Neural cell (in vitro differentiated cells): Measurements from ENCODE around the gene TSHR. TPM values are rescaled to one million over a fixed set of nuclear protein-coding genes. Genes with fewer than 3 reads are reported as not detected.

Experiments
- H2AFZ ChIP-seq: fragments of 200-600, 300-800 bp; sonication (generic), shearing (Covaris generic); 2 replicates; pipeline ENCODE4 v1.6.0; 2014; ENCODE audit warnings: low read depth, mild to moderate bottlenecking, antibody characterized with exemption, low read length, moderate library complexity
- H3F3A ChIP-seq: fragments of 200-600 bp; shearing (Covaris generic); 2 replicates; pipeline ENCODE4 v1.6.1; 2016; ENCODE audit warnings: mild to moderate bottlenecking, moderate library complexity, mixed read lengths, antibody characterized with exemption, low read length; ENCODE audit not compliant: insufficient read depth, poor library complexity, severe bottlenecking
- H3K27ac ChIP-seq: fragments of 200-600, 300-800 bp; sonication (generic), shearing (Covaris generic); 2 replicates; pipeline ENCODE4 v1.5.1; 2014; ENCODE audit warnings: mild to moderate bottlenecking, low read length, moderate library complexity
- H3K27me3 ChIP-seq: fragments of 300-800, 200-600 bp; sonication (generic), shearing (Covaris generic); 2 replicates; pipeline ENCODE4 v1.6.0; 2014; ENCODE audit warnings: mild to moderate bottlenecking, low read depth, low read length, moderate library complexity; ENCODE audit not compliant: insufficient read depth
- H3K36me3 ChIP-seq: fragments of 300-800, 200-600 bp; sonication (generic), shearing (Covaris generic); 2 replicates; pipeline ENCODE4 v1.5.1; 2014; ENCODE audit warnings: mild to moderate bottlenecking, antibody characterized with exemption, low read length, moderate library complexity; ENCODE audit not compliant: insufficient read depth
- H3K4me2 ChIP-seq: fragments of 300-800, 200-600 bp; sonication (generic), shearing (Covaris generic); 2 replicates; pipeline ENCODE4 v1.6.0; 2014; ENCODE audit warnings: mild to moderate bottlenecking, low read length
- H3K4me3 ChIP-seq: fragments of 300-800, 200-600 bp; sonication (generic), shearing (Covaris generic); 2 replicates; pipeline ENCODE4 v1.5.1; 2014; ENCODE audit warnings: mild to moderate bottlenecking, low read length, moderate library complexity
- H3K79me2 ChIP-seq: fragments of 200-600 bp; shearing (Covaris generic); replicated peaks from 2 replicates; pipeline ENCODE4 v1.6.0; 2014; ENCODE audit warnings: mild to moderate bottlenecking, low read length, moderate library complexity; ENCODE audit not compliant: insufficient read depth
- H3K9ac ChIP-seq: fragments of 300-800, 200-600 bp; sonication (generic), shearing (Covaris generic); 2 replicates; pipeline ENCODE4 v1.6.1; 2016; ENCODE audit warnings: mild to moderate bottlenecking, low read length, mixed read lengths
- H3K9me2 ChIP-seq: fragments of 200-600 bp; shearing (Covaris generic); 2 replicates; pipeline ENCODE4 v1.6.1; 2016; ENCODE audit warnings: mild to moderate bottlenecking, low read length, mixed read lengths; ENCODE audit not compliant: insufficient read depth
- H3K9me3 ChIP-seq: fragments of 200-600, 300-800 bp; sonication (generic), shearing (Covaris generic); 2 replicates; pipeline ENCODE4 v1.6.1; 2016; ENCODE audit warnings: mild to moderate bottlenecking, mixed run types, low read length, moderate library complexity, mixed read lengths
- H4K20me1 ChIP-seq: fragments of 200-600 bp; shearing (Covaris generic); 2 replicates; pipeline ENCODE4 v1.6.1; 2016; ENCODE audit warnings: mild to moderate bottlenecking, mixed run types; ENCODE audit not compliant: insufficient read depth
- EP300 ChIP-seq: fragments of 450-650 bp; conservative IDR thresholded peaks from 2 replicates; pipeline ENCODE4 v1.6.1; 2014; ENCODE audit warnings: antibody characterized with exemption, mild to moderate bottlenecking, moderate library complexity; ENCODE audit not compliant: poor library complexity, severe bottlenecking
- EZH2 ChIP-seq: fragments of 200-600, 300-800 bp; shearing (Covaris generic), sonication (generic); IDR thresholded peaks from 2 replicates; pipeline ENCODE4 v1.6.1; 2014; ENCODE audit warnings: antibody characterized with exemption, low read length, borderline replicate concordance, mild to moderate bottlenecking; ENCODE audit not compliant: insufficient read depth, poor library complexity, severe bottlenecking
- MXI1 ChIP-seq: fragments of 450-650 bp; conservative IDR thresholded peaks from 2 replicates; pipeline ENCODE4 v1.6.1; 2014; ENCODE audit warnings: antibody characterized with exemption, mild to moderate bottlenecking; ENCODE audit not compliant: poor library complexity, severe bottlenecking
- POLR2AphosphoS5 ChIP-seq: IDR thresholded peaks from 2 replicates; pipeline ENCODE4 v1.6.1; 2012
- RAD21 ChIP-seq: fragments of 450-650 bp; conservative IDR thresholded peaks from 2 replicates; pipeline ENCODE4 v1.6.1; 2014; ENCODE audit warnings: antibody characterized with exemption, mild to moderate bottlenecking, moderate library complexity
- SMC3 ChIP-seq: fragments of 450-650 bp; conservative IDR thresholded peaks from 2 replicates; pipeline ENCODE4 v1.6.1; 2014; ENCODE audit warnings: antibody characterized with exemption, mild to moderate bottlenecking, moderate library complexity; ENCODE audit not compliant: poor library complexity
- TAF1 ChIP-seq: IDR thresholded peaks from 2 replicates; pipeline ENCODE4 v1.6.1; 2012; ENCODE audit warnings: low read depth
- polyA plus RNA-seq: library from polyadenylated mRNA; depleted of rRNA; stranded (reverse); fragments of >200 nt; gene quantifications from 2 replicates; pipeline ENCODE4 v1.2.3, GENCODE V29; 2014
- TF ChIP-seq, protein P1 (sequence below): IDR thresholded peaks from 2 replicates; pipeline ENCODE4 v1.6.1; 2012; ENCODE audit warnings: borderline replicate concordance
- TF ChIP-seq, protein P2 (sequence below): fragments of 450-650 bp; IDR thresholded peaks from 2 replicates; pipeline ENCODE4 v1.5.1; 2014; ENCODE audit warnings: antibody characterized with exemption, mild to moderate bottlenecking, moderate library complexity; ENCODE audit not compliant: poor library complexity, severe bottlenecking

The TSHR gene
- polyA plus RNA-seq, 1 donor from 2014 or later = not detected

GRCh38 chr14:80933282-80933681 is 22.1 kb upstream of the TSHR start:
- Histone ChIP-seq H3K27ac (no peak overlapping the region), H4K20me1 (no peaks in the 10 kb centered on the region), H3K9me3 (no peaks in the 10 kb centered on the region), H3K79me2 (no peaks in the 10 kb centered on the region), H3K36me3 (no peaks in the 10 kb centered on the region), H3K4me3 (no peak overlapping the region), H3K4me2 (no peak overlapping the region), H3F3A (no peaks in the 10 kb centered on the region), H3K9ac (no peak overlapping the region), H3K9me2 (no peaks in the 10 kb centered on the region), H2AFZ (no peak overlapping the region), H3K27me3 (no peaks in the 10 kb centered on the region)
- no peak for TF ChIP-seq SMC3
- no peak for TF ChIP-seq EZH2
- no peak for TF ChIP-seq RAD21
- no peak for TF ChIP-seq POLR2AphosphoS5
- TF ChIP-seq EP300 = no peak
- TF ChIP-seq MXI1 = no peak

DNA sequence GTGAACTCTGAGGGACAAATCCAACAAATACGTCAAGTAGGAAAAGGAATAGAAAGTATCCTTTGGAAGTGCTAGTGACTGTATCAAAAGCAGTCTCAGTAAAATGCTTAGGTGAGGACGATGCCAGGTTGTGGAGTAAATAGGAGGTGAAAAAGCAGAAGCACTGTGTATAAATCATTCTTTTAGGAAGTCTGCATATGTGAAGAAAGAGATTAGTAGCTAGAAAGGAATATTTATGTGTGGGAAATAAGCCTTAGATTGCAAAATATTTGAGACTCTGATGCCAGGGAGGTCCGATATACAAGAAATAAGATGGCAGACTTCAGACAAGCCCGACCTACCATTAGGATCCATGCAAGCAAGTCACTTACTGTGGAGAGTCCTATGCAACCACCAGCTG is 21.7 kb upstream of the TSHR start:
- no peaks in the 10 kb centered on the region for H3K9me2 ChIP-seq
- H3K9ac ChIP-seq = no peak overlapping the region
- no peak overlapping the region for H3K4me3 ChIP-seq
- no peak overlapping the region for H3K27ac ChIP-seq
- no peak overlapping the region for H2AFZ ChIP-seq
- no peaks in the 10 kb centered on the region for H3K36me3 ChIP-seq
- no peaks in the 10 kb centered on the region for H3K9me3 ChIP-seq
- H3F3A ChIP-seq = no peaks in the 10 kb centered on the region
- H3K4me2 ChIP-seq = no peak overlapping the region
- H3K27me3 ChIP-seq = no peaks in the 10 kb centered on the region
- no peaks in the 10 kb centered on the region for H4K20me1 ChIP-seq
- no peak for TF ChIP-seq EZH2
- TF ChIP-seq, protein P1, sequence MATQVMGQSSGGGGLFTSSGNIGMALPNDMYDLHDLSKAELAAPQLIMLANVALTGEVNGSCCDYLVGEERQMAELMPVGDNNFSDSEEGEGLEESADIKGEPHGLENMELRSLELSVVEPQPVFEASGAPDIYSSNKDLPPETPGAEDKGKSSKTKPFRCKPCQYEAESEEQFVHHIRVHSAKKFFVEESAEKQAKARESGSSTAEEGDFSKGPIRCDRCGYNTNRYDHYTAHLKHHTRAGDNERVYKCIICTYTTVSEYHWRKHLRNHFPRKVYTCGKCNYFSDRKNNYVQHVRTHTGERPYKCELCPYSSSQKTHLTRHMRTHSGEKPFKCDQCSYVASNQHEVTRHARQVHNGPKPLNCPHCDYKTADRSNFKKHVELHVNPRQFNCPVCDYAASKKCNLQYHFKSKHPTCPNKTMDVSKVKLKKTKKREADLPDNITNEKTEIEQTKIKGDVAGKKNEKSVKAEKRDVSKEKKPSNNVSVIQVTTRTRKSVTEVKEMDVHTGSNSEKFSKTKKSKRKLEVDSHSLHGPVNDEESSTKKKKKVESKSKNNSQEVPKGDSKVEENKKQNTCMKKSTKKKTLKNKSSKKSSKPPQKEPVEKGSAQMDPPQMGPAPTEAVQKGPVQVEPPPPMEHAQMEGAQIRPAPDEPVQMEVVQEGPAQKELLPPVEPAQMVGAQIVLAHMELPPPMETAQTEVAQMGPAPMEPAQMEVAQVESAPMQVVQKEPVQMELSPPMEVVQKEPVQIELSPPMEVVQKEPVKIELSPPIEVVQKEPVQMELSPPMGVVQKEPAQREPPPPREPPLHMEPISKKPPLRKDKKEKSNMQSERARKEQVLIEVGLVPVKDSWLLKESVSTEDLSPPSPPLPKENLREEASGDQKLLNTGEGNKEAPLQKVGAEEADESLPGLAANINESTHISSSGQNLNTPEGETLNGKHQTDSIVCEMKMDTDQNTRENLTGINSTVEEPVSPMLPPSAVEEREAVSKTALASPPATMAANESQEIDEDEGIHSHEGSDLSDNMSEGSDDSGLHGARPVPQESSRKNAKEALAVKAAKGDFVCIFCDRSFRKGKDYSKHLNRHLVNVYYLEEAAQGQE = no peak
- TF ChIP-seq RAD21 = no peak
- TF ChIP-seq, protein P2, sequence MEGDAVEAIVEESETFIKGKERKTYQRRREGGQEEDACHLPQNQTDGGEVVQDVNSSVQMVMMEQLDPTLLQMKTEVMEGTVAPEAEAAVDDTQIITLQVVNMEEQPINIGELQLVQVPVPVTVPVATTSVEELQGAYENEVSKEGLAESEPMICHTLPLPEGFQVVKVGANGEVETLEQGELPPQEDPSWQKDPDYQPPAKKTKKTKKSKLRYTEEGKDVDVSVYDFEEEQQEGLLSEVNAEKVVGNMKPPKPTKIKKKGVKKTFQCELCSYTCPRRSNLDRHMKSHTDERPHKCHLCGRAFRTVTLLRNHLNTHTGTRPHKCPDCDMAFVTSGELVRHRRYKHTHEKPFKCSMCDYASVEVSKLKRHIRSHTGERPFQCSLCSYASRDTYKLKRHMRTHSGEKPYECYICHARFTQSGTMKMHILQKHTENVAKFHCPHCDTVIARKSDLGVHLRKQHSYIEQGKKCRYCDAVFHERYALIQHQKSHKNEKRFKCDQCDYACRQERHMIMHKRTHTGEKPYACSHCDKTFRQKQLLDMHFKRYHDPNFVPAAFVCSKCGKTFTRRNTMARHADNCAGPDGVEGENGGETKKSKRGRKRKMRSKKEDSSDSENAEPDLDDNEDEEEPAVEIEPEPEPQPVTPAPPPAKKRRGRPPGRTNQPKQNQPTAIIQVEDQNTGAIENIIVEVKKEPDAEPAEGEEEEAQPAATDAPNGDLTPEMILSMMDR = no peak
- no peaks in the 10 kb centered on the region for H3K79me2 ChIP-seq

- Histone ChIP-seq H3K36me3 (no peaks in the 10 kb centered on the region), H4K20me1 (no peaks in the 10 kb centered on the region), H3K9me3 (no peaks in the 10 kb centered on the region), H3K27ac (no peak overlapping the region), H3K9ac (no peak overlapping the region), H3F3A (no peaks in the 10 kb centered on the region), H2AFZ (no peak overlapping the region), H3K4me2 (no peak overlapping the region), H3K9me2 (no peaks in the 10 kb centered on the region), H3K4me3 (no peak overlapping the region), H3K27me3 (no peaks in the 10 kb centered on the region), H3K79me2 (no peaks in the 10 kb centered on the region)
- TF ChIP-seq POLR2AphosphoS5 (no peak), RAD21 (no peak), EP300 (no peak), EZH2 (no peak), MXI1 (no peak), TAF1 (no peak), SMC3 (no peak)
- TF ChIP-seq, protein P1 = no peak
- TF ChIP-seq, protein P2 = no peak
Measured at GRCh38 chr14:80940146-80940545, 15.3 kb upstream of the TSHR start.
